HG02885 (cell line): ENCODE measurements around the gene OTOG.

ENCODE experiments used
- ATAC-seq: cut with Tn5 transposase; IDR thresholded peaks from one replicate; pipeline ENCODE4 v1.9.1; 2021; ENCODE audit warnings: mild to moderate bottlenecking; ENCODE audit not compliant: unreplicated experiment, poor library complexity

OTOG gene

GRCh38 chr11:17687946-17688670 is 141.0 kb downstream of the OTOG start:
- no peak for ATAC-seq

GRCh38 chr11:17691550-17691949 is 144.5 kb downstream of the OTOG start:
- no peak for ATAC-seq

GRCh38 chr11:17691976-17692375 is 144.9 kb downstream of the OTOG start:
- ATAC-seq, result no peak

DNA sequence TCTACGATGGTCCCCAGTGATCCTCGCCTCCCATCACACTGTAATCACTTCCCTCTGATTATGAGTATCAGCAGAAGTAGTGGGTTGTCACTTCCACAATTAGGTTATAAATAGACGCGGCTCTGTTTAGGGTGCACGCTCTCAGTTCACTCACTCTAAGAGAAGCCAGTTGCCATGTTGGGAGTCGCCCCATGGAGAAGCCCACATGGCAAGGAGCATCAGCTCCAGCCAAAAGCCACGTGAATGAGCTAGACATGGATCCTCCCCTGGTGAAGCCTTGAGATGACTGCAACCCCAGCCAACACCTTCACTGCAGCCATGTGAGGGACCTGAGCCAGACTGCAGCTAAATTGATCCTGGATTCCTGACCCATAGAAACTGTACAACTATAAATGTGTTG is 145.9 kb downstream of the OTOG start:
- no peak for ATAC-seq

GRCh38 chr11:17693531-17693930 is 146.5 kb downstream of the OTOG start:
- ATAC-seq, result no peak

DNA sequence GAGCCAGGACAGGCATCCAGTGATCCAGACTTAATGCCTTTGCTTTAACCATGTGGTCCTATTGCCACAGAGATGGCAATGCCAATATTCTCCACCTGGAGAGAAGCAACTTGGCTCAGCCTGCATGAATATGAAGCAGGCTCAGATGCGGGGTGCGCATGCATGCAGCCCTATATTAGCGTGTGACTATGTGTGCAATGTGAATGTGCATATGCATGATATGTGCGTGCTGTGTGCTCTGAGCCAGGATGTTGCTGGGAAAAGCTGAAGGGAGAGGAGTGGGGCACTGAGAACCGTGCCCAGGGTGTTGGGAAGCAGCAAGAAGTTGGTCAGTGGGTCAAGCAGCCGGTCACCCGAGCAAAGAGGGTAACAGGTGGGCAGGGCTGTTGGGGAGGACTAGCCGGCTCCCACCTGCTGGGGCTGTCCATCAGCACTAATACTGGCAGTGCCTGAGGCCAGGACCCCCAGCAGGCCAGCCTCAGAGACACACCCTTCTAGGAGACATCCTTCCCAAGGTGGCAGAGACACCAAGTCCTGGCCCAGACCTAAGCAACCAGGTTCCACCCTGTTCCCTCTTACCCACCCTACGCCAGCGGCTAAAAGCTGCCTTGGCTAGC is 147.5 kb downstream of the OTOG start:
- ATAC-seq, result no peak

GRCh38 chr11:17695454-17696441 is 148.7 kb downstream of the OTOG start:
- ATAC-seq, result no peak

DNA sequence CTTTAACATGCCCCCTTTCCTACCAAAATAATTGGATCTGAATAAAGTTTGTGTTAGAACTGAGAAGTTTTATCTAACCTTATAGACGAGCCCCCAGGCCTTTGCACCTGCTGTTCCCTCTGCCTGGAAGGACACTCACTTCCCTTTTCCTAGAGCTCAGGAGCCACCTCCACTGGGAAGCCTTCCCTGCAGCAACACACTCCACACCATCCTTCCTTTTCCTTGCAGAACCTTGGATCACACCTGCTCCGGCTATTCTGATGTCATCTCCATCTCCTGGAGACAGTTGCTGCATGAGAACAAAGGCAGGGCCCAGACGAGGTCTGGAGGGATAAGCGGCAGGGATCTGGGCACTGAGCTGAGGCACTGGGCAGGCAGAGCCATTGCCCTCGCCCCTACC is 149.7 kb downstream of the OTOG start:
- no peak for ATAC-seq
